Panc1 (cell line): ENCODE data around the gene VMAC.

Experiments
- POLR2AphosphoS5 ChIP-seq: IDR thresholded peaks from 2 replicates; pipeline ENCODE4 v1.6.1; 2012; ENCODE audit warnings: mild to moderate bottlenecking, low read depth, low read length, moderate library complexity
- SIN3A ChIP-seq: IDR thresholded peaks from 2 replicates; pipeline ENCODE4 v1.6.1; 2012; ENCODE audit warnings: low read depth, mild to moderate bottlenecking, low read length, moderate library complexity, borderline replicate concordance; ENCODE audit not compliant: insufficient read depth
- TCF7L2 ChIP-seq: IDR thresholded peaks from 2 replicates; pipeline ENCODE4 v1.6.1; 2011; ENCODE audit warnings: mild to moderate bottlenecking, low read depth, low read length, inconsistent platforms
- TF ChIP-seq, protein P1 (sequence below): fragments of 450-650 bp; IDR thresholded peaks from 2 replicates; pipeline ENCODE4 v1.5.1; 2017; ENCODE audit warnings: mild to moderate bottlenecking
- TF ChIP-seq, protein P2 (sequence below), 2 experiments: IDR thresholded peaks; 2 replicates each; pipeline ENCODE4 v1.6.1; 2011 to 2012; ENCODE audit warnings: low read depth in 2 of 2, control low read depth in 1 of 2, low read length in 1 of 2, mild to moderate bottlenecking in 1 of 2, moderate library complexity in 1 of 2; ENCODE audit not compliant: insufficient read depth in 1 of 2

DNA sequence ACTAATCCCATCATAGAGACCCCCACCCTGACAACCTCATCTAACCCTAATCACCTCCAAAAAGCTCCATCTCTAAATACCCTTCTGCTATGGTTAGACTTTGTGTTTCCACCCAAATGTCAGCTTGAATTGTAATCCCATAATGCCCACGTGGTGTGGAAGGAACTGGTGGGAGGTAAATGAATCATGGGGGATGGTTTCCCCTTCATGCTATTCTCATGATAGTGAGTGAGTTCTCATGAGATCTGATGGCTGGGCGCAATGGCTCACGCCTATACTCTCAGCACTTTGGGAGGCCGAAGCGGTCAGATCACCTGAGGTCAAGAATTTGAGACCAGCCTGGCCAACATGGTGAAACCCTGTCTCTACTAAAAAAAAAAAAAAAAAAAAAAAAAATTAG lies 2.6 kb downstream of the VMAC start:
- TF ChIP-seq POLR2AphosphoS5 (no peak), SIN3A (no peak), TCF7L2 (no peak)
- TF ChIP-seq, protein P1, sequence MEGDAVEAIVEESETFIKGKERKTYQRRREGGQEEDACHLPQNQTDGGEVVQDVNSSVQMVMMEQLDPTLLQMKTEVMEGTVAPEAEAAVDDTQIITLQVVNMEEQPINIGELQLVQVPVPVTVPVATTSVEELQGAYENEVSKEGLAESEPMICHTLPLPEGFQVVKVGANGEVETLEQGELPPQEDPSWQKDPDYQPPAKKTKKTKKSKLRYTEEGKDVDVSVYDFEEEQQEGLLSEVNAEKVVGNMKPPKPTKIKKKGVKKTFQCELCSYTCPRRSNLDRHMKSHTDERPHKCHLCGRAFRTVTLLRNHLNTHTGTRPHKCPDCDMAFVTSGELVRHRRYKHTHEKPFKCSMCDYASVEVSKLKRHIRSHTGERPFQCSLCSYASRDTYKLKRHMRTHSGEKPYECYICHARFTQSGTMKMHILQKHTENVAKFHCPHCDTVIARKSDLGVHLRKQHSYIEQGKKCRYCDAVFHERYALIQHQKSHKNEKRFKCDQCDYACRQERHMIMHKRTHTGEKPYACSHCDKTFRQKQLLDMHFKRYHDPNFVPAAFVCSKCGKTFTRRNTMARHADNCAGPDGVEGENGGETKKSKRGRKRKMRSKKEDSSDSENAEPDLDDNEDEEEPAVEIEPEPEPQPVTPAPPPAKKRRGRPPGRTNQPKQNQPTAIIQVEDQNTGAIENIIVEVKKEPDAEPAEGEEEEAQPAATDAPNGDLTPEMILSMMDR, result no peak
- TF ChIP-seq, protein P2, sequence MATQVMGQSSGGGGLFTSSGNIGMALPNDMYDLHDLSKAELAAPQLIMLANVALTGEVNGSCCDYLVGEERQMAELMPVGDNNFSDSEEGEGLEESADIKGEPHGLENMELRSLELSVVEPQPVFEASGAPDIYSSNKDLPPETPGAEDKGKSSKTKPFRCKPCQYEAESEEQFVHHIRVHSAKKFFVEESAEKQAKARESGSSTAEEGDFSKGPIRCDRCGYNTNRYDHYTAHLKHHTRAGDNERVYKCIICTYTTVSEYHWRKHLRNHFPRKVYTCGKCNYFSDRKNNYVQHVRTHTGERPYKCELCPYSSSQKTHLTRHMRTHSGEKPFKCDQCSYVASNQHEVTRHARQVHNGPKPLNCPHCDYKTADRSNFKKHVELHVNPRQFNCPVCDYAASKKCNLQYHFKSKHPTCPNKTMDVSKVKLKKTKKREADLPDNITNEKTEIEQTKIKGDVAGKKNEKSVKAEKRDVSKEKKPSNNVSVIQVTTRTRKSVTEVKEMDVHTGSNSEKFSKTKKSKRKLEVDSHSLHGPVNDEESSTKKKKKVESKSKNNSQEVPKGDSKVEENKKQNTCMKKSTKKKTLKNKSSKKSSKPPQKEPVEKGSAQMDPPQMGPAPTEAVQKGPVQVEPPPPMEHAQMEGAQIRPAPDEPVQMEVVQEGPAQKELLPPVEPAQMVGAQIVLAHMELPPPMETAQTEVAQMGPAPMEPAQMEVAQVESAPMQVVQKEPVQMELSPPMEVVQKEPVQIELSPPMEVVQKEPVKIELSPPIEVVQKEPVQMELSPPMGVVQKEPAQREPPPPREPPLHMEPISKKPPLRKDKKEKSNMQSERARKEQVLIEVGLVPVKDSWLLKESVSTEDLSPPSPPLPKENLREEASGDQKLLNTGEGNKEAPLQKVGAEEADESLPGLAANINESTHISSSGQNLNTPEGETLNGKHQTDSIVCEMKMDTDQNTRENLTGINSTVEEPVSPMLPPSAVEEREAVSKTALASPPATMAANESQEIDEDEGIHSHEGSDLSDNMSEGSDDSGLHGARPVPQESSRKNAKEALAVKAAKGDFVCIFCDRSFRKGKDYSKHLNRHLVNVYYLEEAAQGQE (IDR thresholded peaks at IDR 0.05; ENCODE audit: insufficient read depth in 1 of 2, low read depth in 2 of 2, low read length in 1 of 2), result no peak
